Liver (tissue), 9 donors: ENCODE data around the gene AMBRA1. TPM values are rescaled to one million over a fixed set of nuclear protein-coding genes. Genes with fewer than 3 reads are reported as not detected.
A peak's percentile ranks its signal among the peaks of the same experiment; 100 is the strongest.

Experiments
- DNase-seq: peaks from one replicate; pipeline ENCODE4 v3.0.0-alpha.2; 2017; ENCODE audit warnings: low spot score
- H3K27ac ChIP-seq, 2 donors: one replicate each; pipeline ENCODE4 v1.7.0; 2013; ENCODE audit warnings: inconsistent platforms in 2 of 2, low read length in 2 of 2, control low read depth in 1 of 2, low read depth in 1 of 2, mild to moderate bottlenecking in 1 of 2
- H3K27me3 ChIP-seq, 4 donors: one replicate each; pipeline versions ENCODE4 v1.6.1 to v1.7.0; 2013; ENCODE audit warnings: low read length in 3 of 4, inconsistent platforms in 1 of 4, mild to moderate bottlenecking in 1 of 4, moderate library complexity in 1 of 4; ENCODE audit not compliant: control insufficient read depth in 4 of 4, insufficient read depth in 4 of 4
- H3K36me3 ChIP-seq, 4 donors: one replicate each; pipeline versions ENCODE4 v1.6.1 to v1.7.0; 2013; ENCODE audit warnings: low read length in 3 of 4, mild to moderate bottlenecking in 3 of 4, low read depth in 1 of 4, moderate library complexity in 1 of 4; ENCODE audit not compliant: control insufficient read depth in 4 of 4, insufficient read depth in 3 of 4
- H3K4me1 ChIP-seq, 4 donors: one replicate each; pipeline versions ENCODE4 v1.6.1 to v1.7.0; 2013; ENCODE audit warnings: low read length in 3 of 4, mild to moderate bottlenecking in 3 of 4, moderate library complexity in 1 of 4; ENCODE audit not compliant: control insufficient read depth in 4 of 4, insufficient read depth in 4 of 4
- H3K4me3 ChIP-seq, 3 donors: one replicate each; pipeline versions ENCODE4 v1.6.1 to v1.7.0; 2013; ENCODE audit warnings: low read length in 3 of 3, control low read depth in 1 of 3, low read depth in 1 of 3, mild to moderate bottlenecking in 1 of 3
- H3K9ac ChIP-seq, 2 donors: one replicate each; pipeline ENCODE4 v1.7.0; 2013; ENCODE audit warnings: low read length in 2 of 2, mild to moderate bottlenecking in 2 of 2, moderate library complexity in 2 of 2, control low read depth in 1 of 2, low read depth in 1 of 2
- H3K9me3 ChIP-seq, 4 donors: one replicate each; pipeline versions ENCODE4 v1.6.1 to v1.7.0; 2013; ENCODE audit warnings: low read length in 3 of 4; ENCODE audit not compliant: control insufficient read depth in 4 of 4
- ATF3 ChIP-seq: IDR thresholded peaks from 2 replicates; pipeline ENCODE4 v1.6.1; 2016; ENCODE audit warnings: antibody characterized with exemption
- CTCF ChIP-seq: fragments of 150-350 bp; IDR thresholded peaks from 2 replicates; pipeline ENCODE4 v1.5.1; 2017; ENCODE audit warnings: improper control_type of control experiment, low read depth, low read length; ENCODE audit not compliant: missing input control
- EGR1 ChIP-seq, 2 donors: IDR thresholded peaks; 2 replicates each; pipeline ENCODE4 v1.6.1; 2016 to 2018; ENCODE audit warnings: antibody characterized with exemption in 2 of 2, low read depth in 2 of 2
- FOXA1 ChIP-seq: IDR thresholded peaks from 2 replicates; pipeline ENCODE4 v1.6.1; 2016; ENCODE audit warnings: antibody characterized with exemption
- FOXA2 ChIP-seq: IDR thresholded peaks from 2 replicates; pipeline ENCODE4 v1.6.1; 2016; ENCODE audit warnings: antibody characterized with exemption
- GABPA ChIP-seq, 2 donors: IDR thresholded peaks in 1 of 2; conservative IDR thresholded peaks in 1 of 2; 2 replicates each; pipeline ENCODE4 v1.6.1; 2016; ENCODE audit warnings: antibody characterized with exemption in 2 of 2, mild to moderate bottlenecking in 1 of 2, moderate library complexity in 1 of 2
- HNF4A ChIP-seq, 2 donors: conservative IDR thresholded peaks; 2 replicates each; pipeline ENCODE4 v1.6.1; 2016; ENCODE audit warnings: antibody characterized with exemption in 2 of 2, mild to moderate bottlenecking in 2 of 2
- HNF4G ChIP-seq: IDR thresholded peaks from 2 replicates; pipeline ENCODE4 v1.6.1; 2016; ENCODE audit warnings: antibody characterized with exemption
- JUND ChIP-seq, 2 donors: IDR thresholded peaks; 2 replicates each; pipeline ENCODE4 v1.6.1; 2016; ENCODE audit warnings: antibody characterized with exemption in 2 of 2
- MAX ChIP-seq: IDR thresholded peaks from 2 replicates; pipeline ENCODE4 v1.6.1; 2016; ENCODE audit warnings: antibody characterized with exemption
- REST ChIP-seq: IDR thresholded peaks from 2 replicates; pipeline ENCODE4 v1.6.1; 2016; ENCODE audit warnings: antibody characterized with exemption, mild to moderate bottlenecking
- RXRA ChIP-seq, 2 donors: IDR thresholded peaks; 2 replicates each; pipeline ENCODE4 v1.6.1; 2017 to 2018; ENCODE audit warnings: antibody characterized with exemption in 2 of 2, mild to moderate bottlenecking in 1 of 2
- TAF1 ChIP-seq: conservative IDR thresholded peaks from 2 replicates; pipeline ENCODE4 v1.6.1; 2016; ENCODE audit warnings: antibody characterized with exemption, mild to moderate bottlenecking
- ZBTB33 ChIP-seq: IDR thresholded peaks from 2 replicates; pipeline ENCODE4 v1.6.1; 2016; ENCODE audit warnings: antibody characterized with exemption
- WGBS: extraction: QIAGEN DNeasy Blood & Tissue Kit; methylation state at CpG from one replicate; pipeline ENCODE4 v1.1.7; 2013; 5-methylcytosine and 5-hydroxymethylcytosine counted together
- polyA plus RNA-seq, 2 donors: library from polyadenylated mRNA; stranded (reverse) in 1 of 2; unstranded in 1 of 2; fragments of 200-250 nt in 1 of 2; fragments of >200 nt in 1 of 2; fragmentation: Nextera tagmentation in 1 of 2; extraction: Ambion mirVana in 1 of 2; gene quantifications; one replicate each; pipeline versions ENCODE4 v1.2.1 to v1.2.3, GENCODE V29; 2013 to 2015
- total RNA-seq, 2 donors: library from RNA; depleted of rRNA; stranded (reverse); fragments of >200 nt; gene quantifications; one replicate each; pipeline ENCODE4 v1.2.3, GENCODE V29; 2014
- donor health status: healthy.
- donor health status: healthy.
- donor health status: healthy.
- donor health status: healthy.
- donor health status: healthy.

Gene AMBRA1
- total and polyA plus RNA-seq, 4 donors = 3.7 to 25.7 (median 15.1) TPM

- no peak for DNase-seq
- H3K9ac ChIP-seq = no peak within 1 kb of the TSS
- WGBS = 1% methylated on average over 123 of the region's 123 CpGs
- peaks cover 0 to 5% (median under 1%) of the 10 kb centered on the region in 4 donors for H3K36me3 ChIP-seq
- no peaks in the 10 kb centered on the region for H3K9me3 ChIP-seq
- peaks cover 0 to 16% (median 8%) of the 10 kb centered on the region in 4 donors for H3K27me3 ChIP-seq
- H3K4me1 ChIP-seq = peaks cover 20 to 37% (median 26%) of the 10 kb centered on the region in 4 donors
- TF ChIP-seq ZBTB33 = no peak
- no peak for TF ChIP-seq GABPA (IDR thresholded peaks at IDR 0.05 in 1 of 2, conservative IDR thresholded peaks at IDR 0.05 in 1 of 2)
- TF ChIP-seq MAX = no peak
- no peak for TF ChIP-seq ATF3
- TF ChIP-seq CTCF = no peak
- TF ChIP-seq JUND (IDR thresholded peaks at IDR 0.05) = no peak
- no peak for TF ChIP-seq FOXA1
- TF ChIP-seq REST = no peak
- no peak for TF ChIP-seq FOXA2
- TF ChIP-seq EGR1 (IDR thresholded peaks at IDR 0.05; ENCODE audit: low read depth in 2 of 2) = no peak
- TF ChIP-seq HNF4A (conservative IDR thresholded peaks at IDR 0.05) = no peak
- TF ChIP-seq HNF4G = no peak
- TF ChIP-seq TAF1 = no peak
- TF ChIP-seq RXRA (IDR thresholded peaks at IDR 0.05) = no peak
- H3K27ac ChIP-seq = no peak within 1 kb of the TSS
- peak within 1 kb of the TSS in 2 of 3 donors; percentile 11 to 54 for H3K4me3 ChIP-seq
These were observed 202.0 kb downstream of the AMBRA1 start, which contains the start of gene CHRM4 for GRCh38 chr11:46391578-46392420. Gene CHRM4 (minus strand): TSS chr11:46391776. CDS start chr11:46386557, 5,219 bp downstream.
